GM19023 (cell line): ENCODE measurements around the gene ATL1.

ENCODE experiments used
- ATAC-seq: cut with Tn5 transposase; IDR thresholded peaks from one replicate; pipeline ENCODE4 v1.9.1; 2021; ENCODE audit warnings: mild to moderate bottlenecking, moderate library complexity; ENCODE audit not compliant: unreplicated experiment

ATL1 gene

DNA sequence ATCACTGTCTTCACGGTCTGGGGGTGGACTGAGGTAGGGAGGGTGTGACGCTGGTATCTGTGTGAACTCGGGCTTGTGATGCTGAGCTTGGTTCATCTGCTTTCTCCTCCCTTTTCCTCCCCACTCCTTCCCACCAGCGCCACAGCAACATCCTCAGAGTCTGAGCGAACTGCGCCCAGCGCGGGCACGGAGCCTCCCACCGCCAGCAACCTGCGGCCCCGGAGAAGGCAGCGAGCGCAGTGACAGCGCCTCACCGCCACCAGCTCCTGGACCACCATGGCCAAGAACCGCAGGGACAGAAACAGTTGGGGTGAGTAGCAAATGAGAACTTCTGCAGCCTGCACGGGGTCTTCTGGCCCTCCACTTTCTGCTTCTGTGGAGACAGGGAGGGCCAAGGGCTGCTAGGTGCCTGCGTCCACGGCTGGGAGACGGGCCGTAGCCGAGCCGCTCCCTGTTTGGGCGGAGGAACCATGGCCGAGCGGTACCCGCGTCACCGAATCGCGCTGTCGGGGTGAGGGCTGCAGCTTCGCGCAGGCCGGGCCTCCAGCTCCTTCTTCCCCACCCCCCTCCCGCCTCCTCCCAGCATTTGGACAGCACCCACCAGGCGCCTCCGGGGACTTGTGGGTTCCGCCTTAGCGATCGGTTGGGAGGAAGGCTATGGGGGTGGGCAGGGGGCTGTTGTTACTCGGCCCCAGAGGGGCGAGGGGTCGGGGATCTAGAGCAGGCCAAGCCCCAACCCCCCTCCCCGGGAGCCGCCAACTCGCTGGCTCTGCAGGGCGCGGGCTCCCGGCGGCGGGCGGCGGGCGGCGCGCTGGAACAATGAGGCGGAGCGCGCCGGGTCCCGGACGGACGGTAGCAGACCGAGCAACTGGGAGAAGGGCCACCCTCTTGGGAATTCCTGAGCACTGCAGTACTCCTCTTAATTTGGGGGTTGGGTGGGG, at the start of gene ATL1:
TSS of gene ATL1 (plus strand) at position 156 of the 941 bp plus-strand sequence. CDS start at position 277, 121 bp downstream.
- ATAC-seq: peak; percentile 48

DNA sequence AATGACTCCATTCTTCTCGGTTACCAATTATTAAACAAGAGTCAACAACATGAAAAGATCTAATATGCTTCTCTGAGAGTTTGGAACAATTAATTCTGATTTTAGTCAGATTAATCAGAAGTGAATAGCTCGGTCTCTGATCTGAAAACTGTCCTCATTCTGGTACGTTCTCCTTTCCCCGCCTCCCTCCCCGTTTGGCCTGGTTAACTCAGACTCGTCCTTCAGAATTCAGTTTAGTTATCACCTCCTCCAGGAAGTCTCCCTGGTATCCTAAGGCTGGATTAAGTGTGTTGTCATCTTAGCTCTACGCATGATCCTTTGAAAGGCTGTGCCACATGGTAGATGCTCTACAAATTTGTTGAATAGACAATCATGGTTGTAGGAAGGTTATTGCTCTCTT, 49.8 kb upstream of the ATL1 start:
- no peak for ATAC-seq

DNA sequence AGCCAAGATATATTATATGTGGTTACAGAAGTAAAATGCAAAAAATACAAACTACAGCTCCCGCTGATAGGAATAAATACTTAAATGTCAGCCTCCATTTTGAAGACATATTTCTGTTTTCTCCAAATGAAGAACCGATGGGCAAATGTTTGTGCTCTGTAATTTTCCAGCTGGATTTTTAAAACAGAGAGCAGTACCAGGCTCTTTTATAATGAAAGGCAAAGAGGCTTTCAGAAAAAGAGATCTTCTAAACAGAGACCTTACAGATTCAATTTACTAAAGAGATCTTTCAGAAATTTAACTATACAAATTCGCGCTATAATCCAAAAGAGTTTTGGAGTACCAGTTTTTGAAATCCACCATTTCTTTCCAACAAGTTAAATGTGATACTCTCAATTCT, 47.5 kb upstream of the ATL1 start:
- ATAC-seq: no peak

DNA sequence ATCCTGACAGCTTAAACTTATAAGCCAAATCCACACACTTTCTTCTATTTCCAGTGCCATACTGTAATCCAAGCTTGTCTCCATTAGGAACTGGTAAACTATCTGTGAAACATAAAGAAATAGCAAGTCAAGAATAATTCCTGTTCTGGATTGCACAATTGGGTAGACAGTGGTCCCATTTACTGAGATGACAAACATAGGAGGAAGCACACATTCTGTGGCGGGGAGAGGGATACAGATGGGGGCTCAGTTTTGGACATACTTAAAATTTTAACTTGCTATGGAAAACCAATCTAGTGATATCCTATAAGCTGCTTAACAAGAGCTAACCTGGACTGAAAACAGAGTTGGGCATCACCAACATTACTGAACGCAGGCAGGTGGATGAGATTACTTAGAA, 43.9 kb upstream of the ATL1 start:
- ATAC-seq: no peak

DNA sequence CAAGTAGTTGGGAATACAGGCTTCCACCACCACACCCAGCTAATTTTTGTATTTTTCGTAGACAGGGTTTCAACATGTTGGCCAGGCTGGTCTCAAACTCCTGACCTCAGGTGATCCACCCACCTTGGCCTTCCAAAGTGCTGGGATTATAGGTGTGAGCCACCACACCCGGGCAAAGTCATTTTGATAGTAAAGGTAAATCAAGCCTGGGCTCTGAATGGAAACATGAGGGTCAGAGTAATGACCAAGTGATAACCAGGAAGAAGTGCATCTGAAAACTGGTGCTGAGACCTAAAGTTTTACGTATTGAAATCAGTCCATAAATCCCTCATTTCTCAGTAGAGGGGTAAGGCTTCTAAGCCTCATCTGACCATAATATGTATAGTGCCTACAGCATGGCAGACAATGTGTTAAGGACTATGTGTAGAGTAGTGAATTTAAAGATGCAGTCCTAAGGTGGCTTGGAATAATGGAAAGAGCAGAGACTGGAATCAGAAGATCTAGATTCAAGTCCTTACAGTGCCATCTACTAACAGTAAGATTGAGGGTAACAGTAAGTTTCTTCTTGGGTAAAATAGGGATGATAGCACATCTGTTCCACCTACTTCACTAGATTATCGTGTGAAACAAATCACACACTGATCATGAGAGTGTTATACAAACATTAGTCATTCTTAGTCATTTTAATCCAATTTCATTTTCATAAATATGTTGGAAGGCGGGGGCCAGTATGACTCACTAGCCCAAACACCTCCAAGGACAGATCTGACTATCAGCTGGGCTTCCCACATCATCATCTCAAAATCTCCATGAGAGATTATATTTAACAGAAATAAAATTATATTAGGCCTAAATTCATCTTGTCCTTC, 38.8 kb upstream of the ATL1 start:
- peak; percentile 61 for ATAC-seq

DNA sequence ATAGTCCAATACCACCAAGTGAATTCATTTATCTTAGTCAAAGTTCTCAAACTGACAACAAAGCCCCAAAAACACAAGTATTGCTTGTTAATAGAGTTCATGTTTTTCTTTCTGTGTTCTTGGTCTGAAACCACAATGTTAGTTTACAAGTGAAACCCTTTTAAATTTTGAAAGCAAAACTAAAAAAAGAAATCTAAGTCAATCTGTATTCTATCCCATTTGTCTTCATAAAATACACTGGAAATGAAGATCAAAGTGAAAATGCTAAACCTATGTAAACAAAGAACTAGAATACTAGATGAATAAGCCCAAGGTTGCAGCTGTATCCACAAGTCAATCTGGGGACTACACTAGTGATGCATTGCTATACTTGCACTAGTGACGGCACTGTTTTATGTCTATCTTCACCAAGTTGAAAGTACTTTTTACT, 38.0 kb upstream of the ATL1 start:
- peak; percentile 43 for ATAC-seq

DNA sequence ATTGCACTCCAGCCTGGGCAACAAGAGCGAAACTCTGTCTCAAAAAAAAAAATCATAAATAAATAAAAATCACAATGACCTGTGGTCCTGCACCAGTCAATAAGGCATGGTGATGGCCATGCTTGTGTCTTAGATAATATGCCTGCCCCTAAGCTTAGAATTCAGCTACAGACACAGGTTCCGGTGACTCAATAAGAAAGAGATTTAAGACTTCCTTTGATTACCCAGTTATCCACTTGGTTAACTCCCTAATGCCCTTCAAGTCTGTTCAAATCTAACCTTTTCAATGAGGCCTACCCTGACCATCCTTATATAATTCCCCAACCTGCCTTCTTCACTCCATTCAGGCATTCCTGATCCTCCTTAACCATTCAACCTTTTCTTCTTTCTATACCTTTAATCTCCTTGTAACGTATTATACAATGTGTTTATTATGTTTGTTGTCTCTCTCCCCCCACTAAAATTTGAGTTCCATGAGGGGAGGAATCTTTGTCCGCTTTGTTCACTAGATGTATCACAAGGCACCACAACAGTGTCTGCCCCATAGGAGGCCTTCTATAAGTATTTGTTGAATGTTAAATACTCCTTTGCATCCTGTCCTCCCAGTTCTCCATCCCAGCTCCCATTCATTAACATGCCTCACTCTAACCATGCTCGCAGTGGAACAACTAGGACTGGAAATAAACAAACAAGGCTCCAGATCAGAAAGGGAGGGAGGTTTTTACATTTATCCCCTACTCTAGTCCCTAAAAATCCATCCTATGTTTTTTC, 36.5 kb upstream of the ATL1 start:
- ATAC-seq: no peak

DNA sequence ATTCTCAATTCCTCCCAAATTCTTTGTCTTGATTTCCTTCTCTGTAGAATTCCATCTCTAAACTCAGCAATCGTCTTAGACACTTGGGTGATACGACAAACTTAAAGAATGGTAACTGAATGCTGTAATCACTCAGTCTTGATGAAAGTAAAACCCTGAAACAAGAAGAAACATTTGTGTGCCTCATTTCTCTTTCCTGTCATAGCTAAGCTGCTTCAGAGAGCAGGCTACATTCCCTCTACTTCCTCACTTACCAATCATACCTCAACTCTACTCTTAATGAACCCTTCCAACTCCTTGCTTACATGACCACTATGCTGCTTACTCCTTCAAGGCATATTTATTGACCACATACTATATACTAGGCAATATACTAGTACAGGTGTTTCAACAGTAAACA, 35.9 kb upstream of the ATL1 start:
- ATAC-seq: no peak

DNA sequence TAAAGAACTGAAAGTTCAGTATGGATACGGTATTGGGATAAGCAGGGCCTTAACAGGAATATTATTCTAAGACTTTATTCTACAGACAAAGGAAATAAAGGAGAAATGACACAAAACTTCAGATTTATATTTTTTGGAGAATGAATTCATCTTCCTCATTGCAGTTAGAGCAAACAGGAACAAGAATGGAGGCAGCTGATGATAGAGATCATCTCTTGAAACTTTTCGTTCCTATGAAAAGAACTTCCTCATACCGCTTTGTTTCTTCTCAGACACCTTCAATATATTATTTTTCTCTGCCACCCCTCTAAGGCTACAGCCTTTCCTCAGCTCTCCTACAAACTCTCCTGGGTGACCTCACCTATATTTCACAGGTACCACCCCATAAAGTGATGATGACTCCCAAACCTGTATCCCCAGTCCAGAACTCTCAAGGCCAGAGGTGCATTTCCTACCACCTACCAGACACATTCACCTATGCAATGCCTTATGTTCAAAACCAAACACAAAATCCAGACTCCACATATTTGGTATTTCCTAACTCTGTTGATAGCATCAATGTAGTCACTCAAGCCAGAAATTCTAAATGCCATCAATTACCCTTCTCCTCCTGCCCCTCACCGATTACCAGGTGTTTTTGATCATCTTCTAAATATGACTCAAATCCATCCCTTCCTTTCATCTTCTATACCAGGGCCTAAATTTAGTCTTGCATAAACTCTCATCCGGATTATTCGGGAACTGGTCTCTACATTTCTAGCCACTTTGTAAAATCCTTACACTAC, 35.0 kb upstream of the ATL1 start:
- no peak for ATAC-seq

DNA sequence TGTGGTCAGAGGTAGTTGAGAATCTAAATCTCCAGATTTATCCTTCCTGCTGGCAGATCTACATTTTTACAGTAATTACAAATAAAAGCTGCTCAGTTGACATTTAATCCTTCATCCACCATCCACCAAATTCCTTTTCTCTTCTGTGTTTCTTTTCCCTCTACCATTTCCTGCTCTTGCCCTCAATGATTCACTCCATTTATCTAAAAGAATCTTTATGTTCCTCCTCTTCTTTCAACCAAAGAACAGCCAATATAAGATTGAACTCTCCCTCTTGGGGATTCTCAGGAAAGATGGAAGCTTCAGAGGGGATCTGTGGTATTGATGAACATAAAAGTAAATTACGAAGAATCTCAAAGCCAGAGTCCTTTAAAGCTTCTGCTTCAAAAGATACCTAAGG, 31.9 kb upstream of the ATL1 start:
- ATAC-seq: no peak

DNA sequence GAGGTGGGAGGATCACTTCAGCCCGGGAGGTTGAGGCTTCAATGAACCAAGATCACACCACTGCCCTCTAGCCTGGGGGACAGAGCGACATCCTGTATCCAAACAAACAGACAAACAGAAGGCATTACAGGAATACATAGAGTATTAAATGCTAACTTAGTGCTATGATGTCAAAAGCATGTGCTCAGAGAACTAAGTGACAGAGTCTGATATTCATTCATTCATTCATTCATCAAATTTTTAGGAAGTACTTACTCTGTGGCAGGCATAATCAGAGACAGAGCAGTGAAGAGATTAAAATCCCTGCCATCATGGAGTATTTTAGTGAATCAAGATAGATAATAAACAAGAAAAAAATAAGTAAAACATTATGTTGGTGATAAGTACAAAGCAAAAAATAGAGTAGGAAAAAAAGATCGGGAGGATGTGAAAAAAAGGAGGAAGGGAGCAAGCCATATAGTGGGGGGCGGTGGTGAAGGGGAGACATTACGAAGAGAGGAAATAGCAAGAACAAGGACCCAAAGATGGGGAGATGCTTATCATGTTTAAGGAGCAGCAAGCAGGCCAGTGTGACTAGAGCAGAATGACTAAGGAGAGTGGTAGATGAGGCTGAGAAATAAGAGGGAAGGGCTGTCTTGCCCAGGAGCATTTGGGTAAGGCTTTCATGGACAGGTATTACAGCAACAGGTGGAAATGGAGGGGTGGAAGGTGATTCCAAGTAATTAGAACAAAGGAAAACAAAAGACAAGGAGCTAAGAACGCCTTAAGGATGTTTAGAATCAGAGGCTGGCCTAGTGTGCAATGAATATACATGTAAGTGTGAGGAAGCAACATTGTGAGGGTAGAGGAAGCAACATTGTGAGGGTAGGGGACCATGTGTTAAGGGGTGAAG, 30.4 kb upstream of the ATL1 start:
- ATAC-seq: no peak

DNA sequence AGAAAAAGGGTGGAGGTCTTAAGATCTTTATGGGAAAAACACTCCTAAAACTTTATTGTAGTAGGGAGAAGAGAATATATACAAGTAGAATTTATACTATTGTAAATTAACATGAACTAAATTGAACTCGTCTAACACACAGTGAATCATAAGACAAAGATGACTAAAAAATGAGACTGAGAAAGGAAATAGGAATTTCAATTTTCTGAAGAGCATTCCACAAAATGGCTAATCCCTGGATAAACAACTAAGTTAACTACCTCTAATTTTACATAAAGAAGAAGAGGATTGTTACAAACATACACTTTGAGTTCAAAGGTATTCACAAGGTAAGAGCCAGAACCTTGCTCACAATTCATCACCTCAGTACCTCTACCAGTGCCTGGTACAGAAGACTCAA, 29.6 kb upstream of the ATL1 start:
- no peak for ATAC-seq

DNA sequence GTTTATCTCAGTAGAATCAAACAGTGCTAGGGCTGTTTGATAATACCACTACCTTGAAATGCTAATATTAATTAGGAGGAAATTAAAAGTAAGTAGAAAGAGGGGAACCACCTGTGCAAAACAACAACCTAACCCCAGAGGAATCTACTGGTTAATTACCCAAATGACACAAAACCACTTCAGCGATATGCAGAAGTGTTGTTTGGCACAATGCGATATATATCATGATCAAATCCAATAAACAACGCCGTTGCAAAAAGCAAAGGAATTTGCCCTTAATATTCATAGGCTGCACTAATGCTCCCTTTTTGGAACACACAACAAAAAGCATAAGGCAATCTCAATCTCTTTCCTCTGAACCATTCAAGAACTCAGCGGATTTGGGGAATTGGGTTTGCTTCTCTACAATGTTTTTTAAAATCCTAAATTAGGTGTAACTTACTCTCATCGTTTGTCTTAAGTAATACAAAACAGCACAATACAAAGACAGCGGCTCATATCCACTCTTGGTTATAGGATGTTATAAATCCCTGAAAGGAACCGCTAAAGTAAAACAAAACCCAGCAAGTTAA, 29.1 kb upstream of the ATL1 start:
- no peak for ATAC-seq

DNA sequence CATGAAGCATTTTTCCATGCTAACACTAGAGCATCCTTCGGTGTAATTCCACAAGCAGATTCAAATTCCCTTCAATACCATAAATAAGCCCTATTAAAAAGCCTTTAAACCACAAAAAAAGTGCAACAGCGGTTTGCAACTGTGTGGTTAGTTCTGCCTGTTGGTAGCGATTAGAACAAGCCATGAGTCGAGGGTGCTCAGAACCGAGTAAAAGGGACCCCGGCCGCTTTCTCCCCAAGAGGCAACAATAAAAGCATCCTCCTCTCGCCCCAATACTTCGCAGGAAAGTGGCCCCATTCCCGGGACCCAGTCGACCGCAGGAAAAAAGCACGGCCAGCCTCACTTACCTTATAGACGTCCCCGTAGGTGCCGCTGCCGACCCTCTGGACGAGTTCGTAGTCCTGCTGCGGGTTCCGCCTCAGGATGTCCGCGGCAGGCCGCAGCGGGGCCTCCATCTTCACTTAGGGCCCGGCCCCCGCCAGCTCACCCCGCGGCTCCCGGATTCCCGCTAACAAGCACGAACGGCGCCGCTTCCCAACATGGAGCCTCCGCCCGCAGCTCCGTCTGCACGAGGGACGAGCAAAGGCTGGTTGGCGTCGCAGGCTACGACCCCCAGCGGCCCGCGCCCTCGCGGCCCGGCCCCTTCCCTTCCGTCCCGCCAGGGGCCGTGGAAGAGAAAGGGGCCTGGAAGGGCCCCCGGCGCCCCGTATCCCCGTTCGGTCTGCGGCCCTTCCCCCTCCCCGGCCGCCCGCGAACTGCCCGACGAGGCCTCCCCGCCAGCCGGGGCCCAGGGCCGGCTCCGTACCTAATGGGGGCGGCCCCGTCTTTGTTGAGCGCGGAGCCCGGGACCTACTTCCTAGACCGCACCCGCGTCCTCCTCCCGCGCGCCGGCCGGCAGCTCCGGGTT, 28.1 kb upstream of the ATL1 start:
- peak; percentile 21 for ATAC-seq

DNA sequence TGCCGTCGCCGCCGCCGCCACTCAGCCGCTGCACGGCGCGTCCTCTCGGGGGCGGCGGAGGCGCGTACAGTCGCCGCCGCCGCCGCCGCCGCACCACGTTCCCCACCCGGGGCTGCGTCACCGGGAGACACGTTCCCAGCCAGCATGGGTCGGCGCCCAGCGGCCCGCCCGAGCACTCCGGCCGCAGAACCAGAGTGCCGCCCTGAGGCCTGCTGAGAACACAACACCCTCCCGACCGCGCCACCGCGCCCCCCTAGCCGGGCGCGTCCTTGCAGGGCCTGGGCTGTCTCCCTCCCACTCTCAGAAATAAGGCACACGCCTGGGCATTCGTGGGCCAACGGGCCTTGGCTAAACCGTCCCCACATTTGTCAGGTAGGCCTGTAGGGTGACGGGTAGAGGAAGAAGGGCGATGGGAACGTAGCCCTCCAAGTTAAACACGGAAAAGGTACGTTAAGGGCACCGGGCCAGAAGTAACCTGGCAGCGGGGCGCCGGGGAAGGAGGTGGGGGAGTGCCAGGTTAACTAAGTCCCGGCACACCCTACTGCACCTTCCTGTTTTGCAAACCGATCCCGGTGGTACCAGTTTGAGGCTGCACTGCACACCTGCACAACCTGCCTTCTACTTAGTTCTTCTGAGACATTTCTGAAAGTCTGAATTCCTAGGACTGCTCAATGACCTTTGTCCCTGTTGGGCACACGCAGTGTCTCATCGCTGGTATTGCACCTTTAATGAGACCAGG, 27.3 kb upstream of the ATL1 start, which contains the start of gene MAP4K5:
TSS of gene MAP4K5 (minus strand) at position 68 of the 739 bp plus-strand sequence. CDS start 520 bp downstream, outside the sequence.
- ATAC-seq: peak; percentile 96

DNA sequence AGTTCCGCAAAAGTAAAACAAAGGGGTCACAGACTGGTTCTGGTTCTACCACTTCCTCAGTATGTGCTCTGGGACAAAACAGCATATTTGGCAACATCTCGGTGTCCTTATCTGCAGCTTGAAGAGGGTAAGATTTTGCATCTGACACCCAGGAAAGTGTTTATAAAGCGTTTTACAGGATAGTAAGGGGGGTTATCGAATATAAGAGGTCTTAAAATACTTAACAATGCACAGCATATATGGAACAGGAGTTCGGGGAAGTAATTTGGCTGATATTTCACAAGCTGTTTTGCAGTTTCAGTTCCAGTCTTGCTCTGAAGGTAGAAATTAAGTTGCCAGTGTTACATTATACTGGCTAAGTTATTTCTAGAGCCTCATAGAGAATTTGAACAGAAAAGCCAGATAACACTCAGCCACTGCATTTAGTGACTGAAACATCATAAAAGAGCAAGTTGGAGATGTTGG, 26.7 kb upstream of the ATL1 start:
- peak; percentile 18 for ATAC-seq

DNA sequence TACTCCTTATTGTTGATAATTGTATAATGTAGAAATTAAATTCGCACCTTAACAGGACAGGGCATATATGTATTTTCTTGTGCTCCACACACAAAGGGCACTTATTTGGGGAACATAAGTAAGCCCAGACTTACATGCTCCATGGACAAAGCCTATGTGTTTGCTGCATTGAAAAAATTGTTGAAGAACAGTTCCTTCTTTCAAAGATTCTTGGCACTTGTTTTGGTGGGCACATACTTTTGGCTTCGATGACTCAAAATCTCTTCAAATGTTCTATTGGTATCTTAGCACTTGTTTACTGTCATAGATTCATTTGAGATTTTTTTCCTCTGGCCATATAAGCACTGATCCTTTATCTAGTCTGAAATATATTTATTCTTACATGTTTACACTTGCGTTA, 26.1 kb upstream of the ATL1 start:
- no peak for ATAC-seq
